Smooth muscle cell (in vitro differentiated cells): ENCODE results near the gene KCNIP4. TPM values are rescaled to one million over a fixed set of nuclear protein-coding genes. Genes with fewer than 3 reads are reported as not detected.

Experiments used
- DNase-seq: peaks from one replicate; lab custom pipeline; 2025; ENCODE audit not compliant: unreplicated experiment; lab: John Stamatoyannopoulos, UW
- H2AFZ ChIP-seq: fragments of 200-600 bp; sonication (generic); 2 replicates; pipeline ENCODE4 v1.6.0; 2016; ENCODE audit warnings: antibody characterized with exemption, low read depth, mild to moderate bottlenecking
- H3F3A ChIP-seq: fragments of 200-600 bp; sonication (generic); 2 replicates; pipeline ENCODE4 v1.6.0; 2017; ENCODE audit warnings: antibody characterized with exemption, low read depth
- H3K27ac ChIP-seq: fragments of 200-600 bp; sonication (generic); 2 replicates; pipeline ENCODE4 v1.5.1; 2016; ENCODE audit warnings: low read depth, mild to moderate bottlenecking
- H3K27me3 ChIP-seq: fragments of 200-600 bp; sonication (generic); 2 replicates; pipeline ENCODE4 v1.6.1; 2016; ENCODE audit warnings: low read depth, mild to moderate bottlenecking
- H3K36me3 ChIP-seq: fragments of 200-600 bp; sonication (generic); 2 replicates; pipeline ENCODE4 v1.5.1; 2016; ENCODE audit warnings: low read depth
- H3K4me1 ChIP-seq: fragments of 200-600 bp; sonication (generic); 2 replicates; pipeline ENCODE4 v1.5.1; 2016; ENCODE audit warnings: low read depth
- H3K4me2 ChIP-seq: fragments of 200-600 bp; sonication (generic); 2 replicates; pipeline ENCODE4 v1.6.0; 2016; ENCODE audit warnings: mild to moderate bottlenecking
- H3K4me3 ChIP-seq: fragments of 200-600 bp; sonication (generic); 2 replicates; pipeline ENCODE4 v1.5.1; 2016; ENCODE audit warnings: mild to moderate bottlenecking
- H3K79me2 ChIP-seq: fragments of 200-600 bp; sonication (generic); 2 replicates; pipeline ENCODE4 v1.6.0; 2016; ENCODE audit warnings: low read depth, mild to moderate bottlenecking
- H3K9ac ChIP-seq: fragments of 200-600 bp; sonication (generic); 2 replicates; pipeline ENCODE4 v1.6.0; 2016; ENCODE audit warnings: low read depth
- H3K9me3 ChIP-seq: fragments of 200-600 bp; sonication (generic); replicated peaks from 2 replicates; pipeline ENCODE4 v1.5.1; 2016; ENCODE audit warnings: low read depth
- H4K20me1 ChIP-seq: fragments of 200-600 bp; sonication (generic); 2 replicates; pipeline ENCODE4 v1.6.0; 2016; ENCODE audit warnings: low read depth
- WGBS: methylation state at CpG from one replicate; pipeline ENCODE4 v1.1.7; 2016; ENCODE audit warnings: low lambda C conversion rate; 5-methylcytosine and 5-hydroxymethylcytosine counted together
- polyA plus RNA-seq: library from polyadenylated mRNA; unstranded; fragments of >200 nt; fragmentation: Nextera tagmentation; extraction: Ambion mirVana; gene quantifications from 2 replicates; pipeline ENCODE4 v1.2.1, GENCODE V29; 2016
- total RNA-seq: library from RNA; depleted of rRNA; stranded (reverse); fragments of >200 nt; gene quantifications from 2 replicates; pipeline ENCODE4 v1.2.3, GENCODE V29; 2014
- TF ChIP-seq, protein P1 (sequence below): fragments of 200-600 bp; sonication (generic); IDR thresholded peaks from 2 replicates; pipeline ENCODE4 v1.5.1; 2017; ENCODE audit warnings: borderline replicate concordance, mild to moderate bottlenecking, antibody characterized with exemption; ENCODE audit not compliant: insufficient read depth, poor library complexity, severe bottlenecking

The KCNIP4 gene
- total and polyA plus RNA-seq, 2 experiments from 2014 or later, result 0.07 TPM; not detected in 1

GRCh38 chr4:20925176-20925575, 1023.4 kb downstream of the KCNIP4 start:
- Histone ChIP-seq H3K4me1 (no peaks in the 10 kb centered on the region), H3K4me3 (no peak overlapping the region), H3K27ac (no peak overlapping the region), H4K20me1 (no peaks in the 10 kb centered on the region), H3K79me2 (no peaks in the 10 kb centered on the region), H3K36me3 (no peaks in the 10 kb centered on the region), H2AFZ (no peak overlapping the region), H3K4me2 (no peak overlapping the region), H3F3A (no peaks in the 10 kb centered on the region), H3K9ac (no peak overlapping the region), H3K27me3 (no peaks in the 10 kb centered on the region), H3K9me3 (no peaks in the 10 kb centered on the region)
- TF ChIP-seq, protein P1, sequence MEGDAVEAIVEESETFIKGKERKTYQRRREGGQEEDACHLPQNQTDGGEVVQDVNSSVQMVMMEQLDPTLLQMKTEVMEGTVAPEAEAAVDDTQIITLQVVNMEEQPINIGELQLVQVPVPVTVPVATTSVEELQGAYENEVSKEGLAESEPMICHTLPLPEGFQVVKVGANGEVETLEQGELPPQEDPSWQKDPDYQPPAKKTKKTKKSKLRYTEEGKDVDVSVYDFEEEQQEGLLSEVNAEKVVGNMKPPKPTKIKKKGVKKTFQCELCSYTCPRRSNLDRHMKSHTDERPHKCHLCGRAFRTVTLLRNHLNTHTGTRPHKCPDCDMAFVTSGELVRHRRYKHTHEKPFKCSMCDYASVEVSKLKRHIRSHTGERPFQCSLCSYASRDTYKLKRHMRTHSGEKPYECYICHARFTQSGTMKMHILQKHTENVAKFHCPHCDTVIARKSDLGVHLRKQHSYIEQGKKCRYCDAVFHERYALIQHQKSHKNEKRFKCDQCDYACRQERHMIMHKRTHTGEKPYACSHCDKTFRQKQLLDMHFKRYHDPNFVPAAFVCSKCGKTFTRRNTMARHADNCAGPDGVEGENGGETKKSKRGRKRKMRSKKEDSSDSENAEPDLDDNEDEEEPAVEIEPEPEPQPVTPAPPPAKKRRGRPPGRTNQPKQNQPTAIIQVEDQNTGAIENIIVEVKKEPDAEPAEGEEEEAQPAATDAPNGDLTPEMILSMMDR, result no peak
- no peak for DNase-seq
- WGBS, result 91% methylated on average over 4 of the region's 4 CpGs

DNA sequence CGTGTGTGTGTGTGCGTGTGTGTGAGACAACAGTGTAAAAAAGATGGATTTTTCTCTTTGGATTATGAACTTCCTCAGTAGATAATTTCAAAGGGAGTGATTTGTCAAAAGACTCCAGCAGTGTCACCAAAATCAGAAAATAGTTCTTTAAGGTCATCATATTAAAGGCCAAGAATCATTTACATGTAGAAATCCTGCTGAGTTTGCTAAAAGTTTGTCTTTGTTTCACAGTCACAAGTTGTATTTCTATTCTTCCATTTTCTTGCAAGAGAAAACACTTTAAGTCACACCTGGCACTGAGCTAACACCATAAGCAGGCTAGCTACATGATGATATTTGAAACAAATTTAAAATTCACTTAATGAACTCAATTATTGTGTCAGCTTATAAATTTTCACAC, 1025.6 kb downstream of the KCNIP4 start:
- Histone ChIP-seq H3K4me2 (no peak overlapping the region), H3K79me2 (no peaks in the 10 kb centered on the region), H3K9me3 (no peaks in the 10 kb centered on the region), H3F3A (no peaks in the 10 kb centered on the region), H3K36me3 (no peaks in the 10 kb centered on the region), H2AFZ (no peak overlapping the region), H4K20me1 (no peaks in the 10 kb centered on the region), H3K4me1 (no peaks in the 10 kb centered on the region), H3K9ac (no peak overlapping the region), H3K27me3 (no peaks in the 10 kb centered on the region), H3K4me3 (no peak overlapping the region), H3K27ac (no peak overlapping the region)
- WGBS, result 91% methylated on average over 2 of the region's 2 CpGs
- TF ChIP-seq, protein P1, result no peak
- no peak for DNase-seq

- Histone ChIP-seq H4K20me1 (no peaks in the 10 kb centered on the region), H3K9me3 (no peaks in the 10 kb centered on the region), H3K36me3 (no peaks in the 10 kb centered on the region), H3K4me3 (no peak overlapping the region), H3K4me1 (no peaks in the 10 kb centered on the region), H3K9ac (no peak overlapping the region), H3K27me3 (no peaks in the 10 kb centered on the region), H3F3A (no peaks in the 10 kb centered on the region), H3K4me2 (no peak overlapping the region), H3K27ac (no peak overlapping the region), H3K79me2 (no peaks in the 10 kb centered on the region), H2AFZ (no peak overlapping the region)
- 73% methylated on average over 1 of the region's 1 CpG for WGBS
- TF ChIP-seq, protein P1, result no peak
- no peak for DNase-seq
Measured at GRCh38 chr4:20916106-20916505, 1032.5 kb downstream of the KCNIP4 start.

- H3K9me3 ChIP-seq, result no peaks in the 10 kb centered on the region
- H3F3A ChIP-seq, result no peaks in the 10 kb centered on the region
- no peaks in the 10 kb centered on the region for H3K79me2 ChIP-seq
- no peak overlapping the region for H3K27ac ChIP-seq
- TF ChIP-seq, protein P1, result no peak
- H4K20me1 ChIP-seq, result no peaks in the 10 kb centered on the region
- DNase-seq, result no peak
- no peaks in the 10 kb centered on the region for H3K4me1 ChIP-seq
- 84% methylated on average over 3 of the region's 3 CpGs for WGBS
- no peak overlapping the region for H3K4me2 ChIP-seq
- no peaks in the 10 kb centered on the region for H3K27me3 ChIP-seq
- H3K4me3 ChIP-seq, result no peak overlapping the region
- H3K36me3 ChIP-seq, result no peaks in the 10 kb centered on the region
- no peak overlapping the region for H2AFZ ChIP-seq
- no peak overlapping the region for H3K9ac ChIP-seq
Measured at GRCh38 chr4:20904966-20905365, 1043.6 kb downstream of the KCNIP4 start.
